Stomach smooth muscle (tissue), 2 donors: ENCODE data around the gene SPAG16.
"Not testable (repeated sequence)": the region's sequence is repeated elsewhere in the genome, so short reads cannot be mapped to it uniquely, and the experiment has no call there.

ENCODE experiments used
- H3K27ac ChIP-seq: one replicate; pipeline ENCODE4 v1.7.0; 2013; ENCODE audit warnings: mild to moderate bottlenecking, low read length, inconsistent platforms
- H3K27me3 ChIP-seq, 2 donors: one replicate each; pipeline ENCODE4 v1.7.0; 2013; ENCODE audit warnings: low read length in 2 of 2; ENCODE audit not compliant: insufficient read depth in 2 of 2, control insufficient read depth in 1 of 2
- H3K36me3 ChIP-seq, 2 donors: one replicate each; pipeline ENCODE4 v1.7.0; 2013; ENCODE audit warnings: low read length in 2 of 2; ENCODE audit not compliant: control insufficient read depth in 2 of 2, insufficient read depth in 2 of 2
- H3K4me1 ChIP-seq: one replicate; pipeline ENCODE4 v1.7.0; 2013; ENCODE audit warnings: low read length; ENCODE audit not compliant: control insufficient read depth, insufficient read depth
- H3K4me3 ChIP-seq, 2 donors: one replicate each; pipeline ENCODE4 v1.7.0; 2013; ENCODE audit warnings: low read length in 2 of 2
- H3K9ac ChIP-seq, 2 donors: one replicate each; pipeline ENCODE4 v1.7.0; 2013; ENCODE audit warnings: low read length in 2 of 2, mild to moderate bottlenecking in 1 of 2
- H3K9me3 ChIP-seq, 2 donors: one replicate each; pipeline ENCODE4 v1.7.0; 2013; ENCODE audit warnings: low read length in 2 of 2; ENCODE audit not compliant: control insufficient read depth in 2 of 2
- donor health status: healthy.
- donor health status: Pancreatic carcinoma.

Gene SPAG16

DNA sequence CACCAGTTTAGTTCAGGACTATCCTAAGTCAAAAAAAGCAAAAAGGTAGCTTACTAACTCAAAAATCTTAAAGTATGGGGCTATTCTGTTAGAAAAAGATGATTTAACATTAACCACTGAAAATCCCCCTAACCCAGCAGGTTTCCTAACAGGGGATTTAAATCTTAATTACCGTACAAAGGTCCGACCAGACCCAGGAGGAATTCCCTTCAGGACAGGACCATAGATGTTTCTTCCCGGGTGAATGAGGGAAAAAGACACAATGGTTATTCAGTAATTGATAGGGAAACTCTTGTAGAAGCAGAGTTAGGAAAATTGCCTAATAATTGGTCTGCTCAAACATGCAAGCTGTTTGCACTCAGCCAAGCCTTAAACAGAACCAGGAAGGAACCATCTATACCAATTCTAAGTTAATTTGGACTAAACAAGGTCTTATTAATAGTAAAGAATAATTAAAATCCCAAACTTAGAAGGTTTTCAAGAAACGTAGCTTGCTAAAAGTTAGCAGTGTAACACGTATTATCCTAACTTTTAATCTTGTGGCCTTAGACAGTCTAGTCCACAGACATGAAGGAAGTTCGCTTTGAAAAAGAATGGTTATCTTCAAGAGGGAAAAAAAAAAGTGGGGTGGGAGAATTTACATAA is 124.3 kb downstream of the SPAG16 start:
- H3K27ac ChIP-seq, H3K9ac ChIP-seq, H3K27me3 ChIP-seq, H3K36me3 ChIP-seq, H3K4me3 ChIP-seq, H3K4me1 ChIP-seq, H3K9me3 ChIP-seq: not testable (repeated sequence)

DNA sequence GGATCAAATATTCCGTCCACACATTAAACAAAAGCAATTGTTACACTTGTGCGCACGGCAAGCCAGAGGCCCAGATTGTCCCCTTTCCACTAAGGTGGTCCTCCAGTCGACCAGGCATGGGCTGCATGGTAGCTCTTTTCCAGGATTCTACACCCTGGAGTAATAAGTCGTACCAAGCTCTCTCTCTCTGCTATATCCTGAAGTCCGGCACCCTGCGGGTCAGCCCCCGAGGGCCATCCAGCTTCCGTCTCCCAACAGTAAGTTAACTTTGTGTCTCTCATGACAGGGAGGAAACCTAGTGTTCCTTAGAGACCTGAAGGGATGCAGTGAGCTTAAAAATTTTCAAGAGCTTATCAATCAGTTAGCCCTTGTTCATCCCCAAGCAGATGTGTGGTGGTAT is 126.4 kb downstream of the SPAG16 start:
- not testable (repeated sequence) for H3K4me3 ChIP-seq, H3K9ac ChIP-seq, H3K27ac ChIP-seq, H3K36me3 ChIP-seq, H3K4me1 ChIP-seq, H3K27me3 ChIP-seq, H3K9me3 ChIP-seq

GRCh38 chr2:213411582-213412289 is 127.5 kb downstream of the SPAG16 start:
- Histone ChIP-seq H3K9me3 (no peaks in the 10 kb centered on the region), H3K27ac (no peak overlapping the region), H3K9ac (no peak overlapping the region), H3K36me3 (no peaks in the 10 kb centered on the region), H3K4me1 (no peaks in the 10 kb centered on the region), H3K27me3 (no peaks in the 10 kb centered on the region), H3K4me3 (no peak overlapping the region)

DNA sequence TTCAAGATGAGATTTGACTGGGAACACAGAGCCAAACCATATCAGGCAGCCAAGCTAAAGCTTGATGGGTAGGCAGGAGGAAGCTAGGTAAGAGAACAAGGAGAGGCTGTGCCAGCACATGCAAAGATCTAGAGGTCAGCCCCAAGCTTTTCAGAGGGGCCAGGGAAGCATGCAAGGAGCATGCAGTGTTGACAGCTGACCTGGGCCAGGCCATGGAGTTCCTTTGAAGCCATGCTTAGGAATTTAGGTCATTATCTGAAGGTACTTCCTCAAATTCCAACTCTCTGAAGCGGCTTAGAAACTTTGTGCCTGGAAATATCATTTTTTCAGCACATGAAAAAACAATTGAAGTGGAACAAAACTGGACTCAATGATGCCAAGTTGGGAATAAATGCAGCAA is 130.8 kb downstream of the SPAG16 start:
- H3K4me1 ChIP-seq: no peaks in the 10 kb centered on the region
- no peak overlapping the region for H3K4me3 ChIP-seq
- H3K27ac ChIP-seq: no peak overlapping the region
- no peaks in the 10 kb centered on the region for H3K36me3 ChIP-seq
- no peaks in the 10 kb centered on the region for H3K27me3 ChIP-seq
- H3K9ac ChIP-seq: no peak overlapping the region
- H3K9me3 ChIP-seq: no peaks in the 10 kb centered on the region

GRCh38 chr2:213416832-213417231 is 132.6 kb downstream of the SPAG16 start:
- no peaks in the 10 kb centered on the region for H3K4me1 ChIP-seq
- H3K9ac ChIP-seq: no peak overlapping the region
- no peak overlapping the region for H3K4me3 ChIP-seq

DNA sequence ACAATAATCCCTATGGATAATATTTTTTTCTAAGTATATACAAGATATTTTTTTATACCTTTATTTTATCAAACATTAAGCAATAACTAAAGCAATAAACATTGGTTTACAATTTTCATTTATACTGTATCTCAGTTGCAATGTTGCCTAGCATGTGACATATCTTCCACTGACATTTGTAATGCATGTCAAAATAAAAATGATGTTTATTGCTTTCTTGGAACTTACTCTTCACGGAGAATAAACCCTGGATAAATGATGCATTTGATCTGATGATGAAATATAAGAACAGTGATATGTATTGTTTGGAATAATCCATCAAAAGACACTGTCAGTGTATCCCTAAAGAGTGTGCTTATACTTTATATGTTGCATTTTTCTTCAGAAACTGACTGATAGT is 135.7 kb downstream of the SPAG16 start:
- no peak overlapping the region for H3K27ac ChIP-seq
- H3K9me3 ChIP-seq: peaks cover 0 to 2% of the 10 kb centered on the region in 2 donors
- no peaks in the 10 kb centered on the region for H3K27me3 ChIP-seq
- H3K36me3 ChIP-seq: no peaks in the 10 kb centered on the region
- H3K4me3 ChIP-seq: no peak overlapping the region
- no peak overlapping the region for H3K9ac ChIP-seq
- H3K4me1 ChIP-seq: no peaks in the 10 kb centered on the region

More at GRCh38 chr2:213416832-213417231, 132.6 kb downstream of the SPAG16 start:
- H3K9me3 ChIP-seq: peaks cover 0 to 2% of the 10 kb centered on the region in 2 donors
- H3K27ac ChIP-seq: no peak overlapping the region
- H3K36me3 ChIP-seq: no peaks in the 10 kb centered on the region
- H3K27me3 ChIP-seq: no peaks in the 10 kb centered on the region

DNA sequence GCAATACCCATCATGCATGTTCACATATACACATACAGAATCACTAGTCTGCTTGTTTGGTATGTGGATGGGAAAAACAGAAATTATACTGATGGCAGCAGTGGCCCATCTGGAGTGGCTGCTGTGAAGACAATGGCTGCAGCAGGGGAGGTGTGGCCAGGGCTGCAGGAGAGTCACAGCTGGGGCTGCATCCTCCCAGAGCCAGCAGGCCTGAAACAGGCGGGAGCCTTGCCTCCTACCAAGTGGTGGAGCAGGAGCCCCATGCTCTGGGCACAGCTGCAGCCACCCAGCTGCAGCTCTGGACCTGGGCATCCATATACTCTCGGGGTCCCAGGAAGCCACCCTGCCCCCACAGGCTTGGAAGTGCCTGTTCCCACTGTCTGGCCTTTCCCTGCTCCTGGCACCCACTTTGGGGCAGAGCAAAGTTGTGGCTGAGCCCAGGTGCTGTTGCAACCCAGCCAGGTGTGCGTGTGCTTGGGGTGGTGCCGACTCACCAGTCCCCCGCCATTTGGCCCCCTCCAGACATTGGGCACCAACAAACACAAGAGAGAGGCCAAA is 136.6 kb downstream of the SPAG16 start:
- Histone ChIP-seq H3K4me1 (no peaks in the 10 kb centered on the region), H3K9me3 (peaks cover 0 to 2% of the 10 kb centered on the region in 2 donors), H3K36me3 (no peaks in the 10 kb centered on the region), H3K9ac (no peak overlapping the region), H3K27me3 (no peaks in the 10 kb centered on the region), H3K4me3 (no peak overlapping the region), H3K27ac (no peak overlapping the region)

GRCh38 chr2:213422211-213422610 is 137.9 kb downstream of the SPAG16 start:
- H3K4me1 ChIP-seq: no peaks in the 10 kb centered on the region

DNA sequence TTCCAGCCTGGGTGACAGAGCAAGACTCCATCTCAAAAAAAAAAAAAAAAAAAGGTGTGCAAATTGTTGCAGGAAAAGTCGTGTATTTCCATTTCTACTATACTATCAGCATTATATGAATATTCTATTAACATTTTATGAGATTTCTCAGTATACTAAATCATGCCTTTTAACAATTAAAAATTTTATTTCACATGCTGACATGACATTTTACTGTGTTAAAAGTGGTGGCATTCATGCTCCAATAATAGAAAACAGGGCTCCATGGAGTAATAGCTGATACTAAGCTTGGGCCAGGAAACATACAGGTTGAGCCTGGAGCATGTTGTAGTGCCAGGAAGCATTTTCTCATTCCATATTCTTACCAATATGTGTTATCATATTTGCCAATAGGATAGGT is 141.4 kb downstream of the SPAG16 start:
- H3K27ac ChIP-seq: no peak overlapping the region
- no peaks in the 10 kb centered on the region for H3K4me1 ChIP-seq
- H3K27me3 ChIP-seq: no peaks in the 10 kb centered on the region
- H3K9ac ChIP-seq: no peak overlapping the region
- no peaks in the 10 kb centered on the region for H3K36me3 ChIP-seq
- H3K4me3 ChIP-seq: no peak overlapping the region
- peaks cover 0 to 9% of the 10 kb centered on the region in 2 donors for H3K9me3 ChIP-seq

More at GRCh38 chr2:213422211-213422610, 137.9 kb downstream of the SPAG16 start:
- H3K9me3 ChIP-seq: peaks cover 0 to 2% of the 10 kb centered on the region in 2 donors
- no peaks in the 10 kb centered on the region for H3K27me3 ChIP-seq
- no peak overlapping the region for H3K4me3 ChIP-seq
- H3K27ac ChIP-seq: no peak overlapping the region
- H3K36me3 ChIP-seq: no peaks in the 10 kb centered on the region
- no peak overlapping the region for H3K9ac ChIP-seq

GRCh38 chr2:213429516-213429915 is 145.3 kb downstream of the SPAG16 start:
- no peak overlapping the region for H3K27ac ChIP-seq
- peaks cover 2 to 7% of the 10 kb centered on the region in 2 donors for H3K9me3 ChIP-seq
- no peaks in the 10 kb centered on the region for H3K4me1 ChIP-seq
- H3K9ac ChIP-seq: no peak overlapping the region
- no peak overlapping the region for H3K4me3 ChIP-seq
- H3K36me3 ChIP-seq: no peaks in the 10 kb centered on the region
- no peaks in the 10 kb centered on the region for H3K27me3 ChIP-seq

DNA sequence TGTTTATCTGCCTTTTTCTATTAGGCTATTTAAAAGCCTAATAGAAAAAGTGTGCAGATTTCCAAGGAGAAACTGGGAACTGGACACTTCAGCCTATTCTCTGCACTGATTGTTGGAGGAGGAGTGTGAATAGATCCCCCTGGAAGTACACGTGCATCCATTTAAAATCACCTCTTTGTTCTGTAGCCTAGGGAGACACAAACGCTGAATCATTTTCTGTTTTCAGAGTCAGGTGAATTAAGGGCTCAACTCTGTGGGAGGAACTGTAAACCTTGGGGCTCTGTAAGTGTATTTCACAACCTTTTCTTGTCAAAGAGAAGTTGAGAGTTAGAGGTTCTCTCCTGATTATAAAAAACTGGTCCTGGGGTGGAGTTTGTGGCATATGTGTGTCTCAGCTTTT is 159.7 kb downstream of the SPAG16 start:
- peaks cover 0 to 4% of the 10 kb centered on the region in 2 donors for H3K9me3 ChIP-seq

More for the DNA sequence above, 159.7 kb downstream of the SPAG16 start:
- Histone ChIP-seq H3K27me3 (no peaks in the 10 kb centered on the region), H3K9ac (no peak overlapping the region), H3K27ac (no peak overlapping the region), H3K4me1 (no peaks in the 10 kb centered on the region), H3K36me3 (no peaks in the 10 kb centered on the region), H3K4me3 (no peak overlapping the region)
